HepG2 (cell line): ENCODE results near the gene TULP4. TPM values are rescaled to one million over a fixed set of nuclear protein-coding genes. Genes with fewer than 3 reads are reported as not detected.

ENCODE experiments used
- ATAC-seq: fragments of 200-7000 bp; cut with Tn5 transposase; 3 replicates; pipeline ENCODE4 v1.9.1; 2020; ENCODE audit warnings: mild to moderate bottlenecking, moderate library complexity
- BruUV-seq: library from RNA; stranded (reverse); fragments of 400-500 nt; replicated peaks from 2 replicates; lab custom pipeline; 2021; lab: Mats Ljungman, UMichigan
- CTCF ChIA-PET: fragments of 300-600 bp; formaldehyde crosslinking; extraction: SDS; loops from one replicate; lab custom pipeline; 2021; ENCODE audit warnings: low total read pairs, inconsistent platforms, low intra/inter-chr PET ratio; lab: Yijun Ruan, JAX
- POLR2A ChIA-PET: fragments of 350-600 bp; sonication (Branson Sonifier 250); formaldehyde crosslinking; loops from one replicate; lab custom pipeline; 2020; ENCODE audit warnings: antibody characterized with exemption, inconsistent platforms; lab: Yijun Ruan, JAX
- DNase-seq: peaks from one replicate; pipeline ENCODE4 v3.0.0-alpha.2; 2015; ENCODE audit warnings: low spot score
- FAIRE-seq: peaks from 3 replicates; lab custom pipeline; 2011; peaks lifted over from hg19 to GRCh38; lab: Jason Lieb, UNC
- H2AFZ ChIP-seq: one replicate; pipeline ENCODE4 v1.6.1; 2011; ENCODE audit warnings: low read length, inconsistent platforms
- H3K27ac ChIP-seq: fragments of 300-600 bp; 3 replicates; pipeline ENCODE4 v1.8.0; 2011; ENCODE audit warnings: mixed run types, mild to moderate bottlenecking, mixed read lengths, low read length, inconsistent platforms; ENCODE audit not compliant: insufficient read depth; ENCODE audit errors: extremely low read length
- H3K27me3 ChIP-seq, 2 experiments: fragments of 200-600 bp in 1 of 2; 2 replicates in 1 of 2; 3 replicates in 1 of 2; pipeline versions ENCODE4 v1.6.0 to v1.8.0; 2011; ENCODE audit warnings: low read length in 2 of 2, mild to moderate bottlenecking in 2 of 2, moderate library complexity in 2 of 2, inconsistent platforms in 1 of 2; ENCODE audit not compliant: insufficient read depth in 2 of 2, control insufficient read depth in 1 of 2
- H3K36me3 ChIP-seq, 2 experiments: fragments of 200-600 bp in 1 of 2; replicated peaks in 1 of 2; 2 replicates in 1 of 2; 3 replicates in 1 of 2; pipeline versions ENCODE4 v1.5.1 to v1.8.0; 2011; ENCODE audit warnings: low read length in 2 of 2, inconsistent platforms in 1 of 2; ENCODE audit not compliant: insufficient read depth in 2 of 2, control insufficient read depth in 1 of 2
- H3K4me1 ChIP-seq: 2 replicates; pipeline ENCODE4 v1.5.1; 2012; ENCODE audit warnings: low read length, inconsistent platforms; ENCODE audit not compliant: insufficient read depth
- H3K4me2 ChIP-seq: 2 replicates; pipeline ENCODE4 v1.6.0; 2011; ENCODE audit warnings: low read depth, low read length, inconsistent platforms
- H3K4me3 ChIP-seq, 3 experiments: fragments of 200-600 bp in 1 of 3; sonication (generic), shearing (Covaris generic) in 1 of 3; replicated peaks in 1 of 3; 2 replicates each; pipeline ENCODE4 v1.5.1; 2011 to 2016; ENCODE audit warnings: low read length in 3 of 3, inconsistent platforms in 2 of 3, low read depth in 2 of 3, mild to moderate bottlenecking in 2 of 3, control low read depth in 1 of 3, mixed read lengths in 1 of 3; ENCODE audit not compliant: insufficient read depth in 1 of 3
- H3K79me2 ChIP-seq: one replicate; pipeline ENCODE4 v1.6.1; 2011; ENCODE audit warnings: low read length, inconsistent platforms; ENCODE audit not compliant: insufficient read depth
- H3K9ac ChIP-seq: 2 replicates; pipeline ENCODE4 v1.6.0; 2011; ENCODE audit warnings: mild to moderate bottlenecking, low read depth, low read length, inconsistent platforms; ENCODE audit not compliant: insufficient read depth
- H3K9me3 ChIP-seq: 2 replicates; pipeline ENCODE4 v1.5.1; 2012; ENCODE audit warnings: mild to moderate bottlenecking, low read length
- H4K20me1 ChIP-seq: 2 replicates; pipeline ENCODE4 v1.6.0; 2011; ENCODE audit warnings: inconsistent platforms, mild to moderate bottlenecking, low read length, moderate library complexity; ENCODE audit not compliant: insufficient read depth
- AHR ChIP-seq: IDR thresholded peaks from 2 replicates; pipeline ENCODE4 v1.6.1; 2018; ENCODE audit warnings: missing genetic modification reagents, missing compliant biosample characterization
- DNMT1 ChIP-seq: sonication (generic); formaldehyde crosslinking; IDR thresholded peaks from 2 replicates; pipeline ENCODE4 v1.5.1; 2020; ENCODE audit warnings: mild to moderate bottlenecking, missing genetic modification reagents
- HMG20B ChIP-seq: conservative IDR thresholded peaks from 2 replicates; pipeline ENCODE4 v1.6.1; 2016; ENCODE audit warnings: missing genetic modification reagents, missing compliant biosample characterization
- JDP2 ChIP-seq: sonication (generic); formaldehyde crosslinking; IDR thresholded peaks from 2 replicates; pipeline ENCODE4 v1.8.1; 2022; ENCODE audit warnings: missing genetic modification reagents, borderline replicate concordance
- NFRKB ChIP-seq: fragments of 450-650 bp; IDR thresholded peaks from 2 replicates; pipeline ENCODE4 v1.6.1; 2017
- RAD51 ChIP-seq: fragments of 450-650 bp; IDR thresholded peaks from 2 replicates; pipeline ENCODE4 v1.6.1; 2016; ENCODE audit warnings: borderline replicate concordance
- SPEN ChIP-seq: sonication (generic); formaldehyde crosslinking; IDR thresholded peaks from 2 replicates; pipeline ENCODE4 v1.5.1; 2020; ENCODE audit warnings: low read depth, mild to moderate bottlenecking, missing genetic modification reagents
- SRSF4 ChIP-seq: fragments of 200-400 bp; formaldehyde crosslinking; IDR thresholded peaks from one replicate; pipeline ENCODE4 v1.6.1; 2018; ENCODE audit warnings: mild to moderate bottlenecking, low read depth, low read length, moderate library complexity; ENCODE audit not compliant: poor library complexity, severe bottlenecking
- TBP ChIP-seq: sonication (generic); formaldehyde crosslinking; IDR thresholded peaks from 2 replicates; pipeline ENCODE4 v1.5.0; 2020; ENCODE audit warnings: missing genetic modification reagents
- ZNF121 ChIP-seq: sonication (generic); formaldehyde crosslinking; IDR thresholded peaks from 2 replicates; pipeline ENCODE4 v1.5.0; 2020; ENCODE audit warnings: mild to moderate bottlenecking, missing genetic modification reagents
- ZNF256 ChIP-seq: sonication (generic); formaldehyde crosslinking; conservative IDR thresholded peaks from 2 replicates; pipeline ENCODE4 v1.4.0; 2020; ENCODE audit warnings: missing genetic modification reagents
- ZNF292 ChIP-seq: sonication (generic); formaldehyde crosslinking; IDR thresholded peaks from 2 replicates; pipeline ENCODE4 v1.8.1; 2022; ENCODE audit warnings: mild to moderate bottlenecking, low read depth, missing genetic modification reagents, borderline replicate concordance
- ZNF33A ChIP-seq: sonication (generic); formaldehyde crosslinking; IDR thresholded peaks from 2 replicates; pipeline ENCODE4 v1.5.1; 2020; ENCODE audit warnings: missing genetic modification reagents, mild to moderate bottlenecking, moderate library complexity, borderline replicate concordance
- ZNF674 ChIP-seq: sonication (generic); formaldehyde crosslinking; IDR thresholded peaks from 2 replicates; pipeline ENCODE4 v1.5.0; 2020; ENCODE audit warnings: low read depth, mild to moderate bottlenecking, missing genetic modification reagents
- ZNF816 ChIP-seq: sonication (generic); formaldehyde crosslinking; IDR thresholded peaks from 2 replicates; pipeline ENCODE4 v1.8.0; 2022; ENCODE audit warnings: missing genetic modification reagents, mild to moderate bottlenecking, borderline replicate concordance
- WGBS: methylation state at CpG from one replicate; pipeline ENCODE4 v1.1.6; 2017; ENCODE audit warnings: low lambda C conversion rate; 5-methylcytosine and 5-hydroxymethylcytosine counted together
- in situ Hi-C: cut with HindIII; loops from 2 replicates; pipeline ENCODE4 v1.10.0; 2017; ENCODE audit warnings: low pct_unique_long_range_greater_than_20kb; ENCODE audit not compliant: extremely low pct_ligation_motif_present
- intact Hi-C: fragments of 100-400 bp; cut with micrococcal nuclease; formaldehyde crosslinking; loops from one replicate; pipeline ENCODE4 v1.10.0; 2022; ENCODE audit not compliant: unreplicated experiment
- polyA plus RNA-seq, 8 experiments: library from polyadenylated mRNA; depleted of rRNA in 3 of 8; stranded (reverse) in 7 of 8; unstranded in 1 of 8; fragments of >200 nt; fragmentation: Illumina TruSeq in 4 of 8; extraction: Trizol in 4 of 8; gene quantifications; 2 replicates each; pipeline versions ENCODE4 v1.2.1 to v1.2.3, GENCODE V29; 2011 to 2016; ENCODE audit warnings: low read depth in 4 of 8, missing spikeins in 1 of 8, mixed read lengths in 1 of 8; ENCODE audit not compliant: insufficient read depth in 1 of 8
- total RNA-seq, 5 experiments: library from RNA; depleted of rRNA; stranded (reverse); fragments of >200 nt; fragmentation: Illumina TruSeq; extraction: Trizol; gene quantifications; 2 replicates each; pipeline ENCODE4 v1.2.3, GENCODE V29; 2016; ENCODE audit warnings: low read depth in 1 of 5
- TF ChIP-seq, protein P1 (sequence below): IDR thresholded peaks from 2 replicates; pipeline ENCODE4 v1.4.0; 2020; ENCODE audit warnings: mild to moderate bottlenecking, missing genetic modification reagents
- TF ChIP-seq, protein P2 (sequence below): sonication (generic); formaldehyde crosslinking; IDR thresholded peaks from 2 replicates; pipeline ENCODE4 v1.4.0; 2020; ENCODE audit warnings: missing genetic modification reagents, borderline replicate concordance
- TF ChIP-seq, protein P3 (sequence below): sonication (generic); formaldehyde crosslinking; IDR thresholded peaks from 2 replicates; pipeline ENCODE4 v1.8.0; 2022; ENCODE audit warnings: mild to moderate bottlenecking, missing genetic modification reagents, moderate library complexity

Gene TULP4
- total and polyA plus RNA-seq, 2 of the 13 experiments (the other 11 are each of a cell fraction or from before 2014, with no cell fraction given): 21.1 to 122 TPM

DNA sequence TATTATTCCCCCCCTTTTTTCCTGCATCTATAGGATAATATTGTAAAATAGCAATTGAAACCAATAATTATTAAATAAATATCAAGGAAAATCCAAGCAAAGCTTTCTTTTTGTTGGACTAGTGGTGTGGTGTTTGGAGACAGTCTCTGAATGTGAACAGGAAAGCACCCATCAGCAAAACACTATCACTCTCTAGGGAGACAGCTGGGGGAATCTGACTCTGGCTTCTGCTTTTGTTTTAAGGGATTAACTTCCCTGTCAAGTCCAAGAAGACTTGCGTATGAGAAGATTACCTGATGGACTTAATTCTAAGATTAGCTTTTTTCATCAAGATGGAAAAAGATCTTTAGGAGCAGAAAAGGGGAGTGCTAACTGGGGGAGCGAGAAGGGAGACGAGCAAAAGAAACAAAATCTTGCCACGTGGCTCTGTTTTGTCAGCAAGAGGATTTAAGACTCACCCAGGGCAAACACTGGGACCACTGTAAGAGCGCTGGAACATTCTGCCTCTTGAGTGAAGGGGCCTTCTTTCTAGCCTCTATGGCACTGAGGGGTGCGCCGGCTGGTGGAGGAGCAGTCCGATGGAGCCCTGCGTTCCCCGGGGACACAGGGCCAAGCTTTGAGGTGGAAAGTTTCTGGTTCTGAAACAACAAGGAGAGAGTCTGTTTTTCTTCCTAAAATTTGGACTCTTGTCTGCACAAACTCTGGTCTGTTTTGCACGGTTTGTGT is 570 bp downstream of the TULP4 start (continued):
- TF ChIP-seq, protein P1, sequence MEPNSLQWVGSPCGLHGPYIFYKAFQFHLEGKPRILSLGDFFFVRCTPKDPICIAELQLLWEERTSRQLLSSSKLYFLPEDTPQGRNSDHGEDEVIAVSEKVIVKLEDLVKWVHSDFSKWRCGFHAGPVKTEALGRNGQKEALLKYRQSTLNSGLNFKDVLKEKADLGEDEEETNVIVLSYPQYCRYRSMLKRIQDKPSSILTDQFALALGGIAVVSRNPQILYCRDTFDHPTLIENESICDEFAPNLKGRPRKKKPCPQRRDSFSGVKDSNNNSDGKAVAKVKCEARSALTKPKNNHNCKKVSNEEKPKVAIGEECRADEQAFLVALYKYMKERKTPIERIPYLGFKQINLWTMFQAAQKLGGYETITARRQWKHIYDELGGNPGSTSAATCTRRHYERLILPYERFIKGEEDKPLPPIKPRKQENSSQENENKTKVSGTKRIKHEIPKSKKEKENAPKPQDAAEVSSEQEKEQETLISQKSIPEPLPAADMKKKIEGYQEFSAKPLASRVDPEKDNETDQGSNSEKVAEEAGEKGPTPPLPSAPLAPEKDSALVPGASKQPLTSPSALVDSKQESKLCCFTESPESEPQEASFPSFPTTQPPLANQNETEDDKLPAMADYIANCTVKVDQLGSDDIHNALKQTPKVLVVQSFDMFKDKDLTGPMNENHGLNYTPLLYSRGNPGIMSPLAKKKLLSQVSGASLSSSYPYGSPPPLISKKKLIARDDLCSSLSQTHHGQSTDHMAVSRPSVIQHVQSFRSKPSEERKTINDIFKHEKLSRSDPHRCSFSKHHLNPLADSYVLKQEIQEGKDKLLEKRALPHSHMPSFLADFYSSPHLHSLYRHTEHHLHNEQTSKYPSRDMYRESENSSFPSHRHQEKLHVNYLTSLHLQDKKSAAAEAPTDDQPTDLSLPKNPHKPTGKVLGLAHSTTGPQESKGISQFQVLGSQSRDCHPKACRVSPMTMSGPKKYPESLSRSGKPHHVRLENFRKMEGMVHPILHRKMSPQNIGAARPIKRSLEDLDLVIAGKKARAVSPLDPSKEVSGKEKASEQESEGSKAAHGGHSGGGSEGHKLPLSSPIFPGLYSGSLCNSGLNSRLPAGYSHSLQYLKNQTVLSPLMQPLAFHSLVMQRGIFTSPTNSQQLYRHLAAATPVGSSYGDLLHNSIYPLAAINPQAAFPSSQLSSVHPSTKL: no peak
- TF ChIP-seq SPEN (CRISPR knock-in tag) (no peak), ZNF816 (CRISPR knock-in tag) (no peak), NFRKB (no peak)
- TF ChIP-seq, protein P2, sequence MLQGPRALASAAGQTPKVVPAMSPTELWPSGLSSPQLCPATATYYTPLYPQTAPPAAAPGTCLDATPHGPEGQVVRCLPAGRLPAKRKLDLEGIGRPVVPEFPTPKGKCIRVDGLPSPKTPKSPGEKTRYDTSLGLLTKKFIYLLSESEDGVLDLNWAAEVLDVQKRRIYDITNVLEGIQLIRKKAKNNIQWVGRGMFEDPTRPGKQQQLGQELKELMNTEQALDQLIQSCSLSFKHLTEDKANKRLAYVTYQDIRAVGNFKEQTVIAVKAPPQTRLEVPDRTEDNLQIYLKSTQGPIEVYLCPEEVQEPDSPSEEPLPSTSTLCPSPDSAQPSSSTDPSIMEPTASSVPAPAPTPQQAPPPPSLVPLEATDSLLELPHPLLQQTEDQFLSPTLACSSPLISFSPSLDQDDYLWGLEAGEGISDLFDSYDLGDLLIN (CRISPR knock-in tag): no peak

DNA sequence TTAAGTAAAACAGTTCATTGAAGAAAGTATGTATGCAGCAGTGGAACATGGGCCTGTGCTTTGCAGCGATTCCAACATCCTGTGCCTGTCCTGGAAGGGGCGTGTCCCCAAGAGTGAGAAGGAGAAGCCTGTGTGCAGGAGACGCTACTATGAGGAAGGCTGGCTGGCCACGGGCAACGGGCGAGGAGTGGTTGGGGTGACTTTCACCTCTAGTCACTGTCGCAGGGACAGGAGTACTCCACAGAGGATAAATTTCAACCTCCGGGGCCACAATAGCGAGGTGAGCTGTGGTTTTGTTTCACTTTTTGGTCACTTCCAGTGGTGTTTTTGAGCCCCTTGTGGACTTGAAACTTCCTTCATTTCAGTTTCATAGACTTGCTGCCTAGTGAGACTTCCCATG is 1.7 kb downstream of the TULP4 start:
- H3K4me2 ChIP-seq: no peak overlapping the region
- no peak overlapping the region for H3K9ac ChIP-seq
- ChIA-PET CTCF (no interaction called here), POLR2A (no interaction called here)
- BruUV-seq: no TSS peak
- H3K4me1 ChIP-seq: no peaks in the 10 kb centered on the region
- no peaks in the 10 kb centered on the region for H3K9me3 ChIP-seq
- no peak for ATAC-seq
- WGBS: 92% methylated on average over 9 of the region's 9 CpGs
- H2AFZ ChIP-seq: no peak overlapping the region
- no peaks in the 10 kb centered on the region; a peak in 1 of 5 replicates for H3K27me3 ChIP-seq
- intact Hi-C loops: no loop called here
- no peak for DNase-seq
- H3K27ac ChIP-seq: no peak overlapping the region
- H4K20me1 ChIP-seq: no peaks in the 10 kb centered on the region
- peaks cover 22 to 57% of the 10 kb centered on the region in 2 experiments for H3K36me3 ChIP-seq
- no peak overlapping the region for H3K4me3 ChIP-seq
- H3K79me2 ChIP-seq: peaks cover 23% of the 10 kb centered on the region
- in situ Hi-C loops: no loop called here
- FAIRE-seq: no peak
- TF ChIP-seq JDP2 (CRISPR knock-in tag) (no peak), ZNF674 (CRISPR knock-in tag) (no peak), ZNF292 (no peak), ZNF121 (CRISPR knock-in tag) (no peak), RAD51 (no peak), TBP (no peak), ZNF33A (CRISPR knock-in tag) (no peak), DNMT1 (no peak), SRSF4 (no peak), ZNF256 (CRISPR knock-in tag) (no peak), HMG20B (CRISPR knock-in tag) (no peak), AHR (no peak)
- TF ChIP-seq, protein P3, sequence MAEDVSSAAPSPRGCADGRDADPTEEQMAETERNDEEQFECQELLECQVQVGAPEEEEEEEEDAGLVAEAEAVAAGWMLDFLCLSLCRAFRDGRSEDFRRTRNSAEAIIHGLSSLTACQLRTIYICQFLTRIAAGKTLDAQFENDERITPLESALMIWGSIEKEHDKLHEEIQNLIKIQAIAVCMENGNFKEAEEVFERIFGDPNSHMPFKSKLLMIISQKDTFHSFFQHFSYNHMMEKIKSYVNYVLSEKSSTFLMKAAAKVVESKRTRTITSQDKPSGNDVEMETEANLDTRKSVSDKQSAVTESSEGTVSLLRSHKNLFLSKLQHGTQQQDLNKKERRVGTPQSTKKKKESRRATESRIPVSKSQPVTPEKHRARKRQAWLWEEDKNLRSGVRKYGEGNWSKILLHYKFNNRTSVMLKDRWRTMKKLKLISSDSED (CRISPR knock-in tag): no peak
